HG03064 (cell line): ENCODE results near the gene MRAS.
A peak's percentile ranks its signal among the peaks of the same experiment; 100 is the strongest.
"Not testable (repeated sequence)": the region's sequence is repeated elsewhere in the genome, so short reads cannot be mapped to it uniquely, and the experiment has no call there.

Experiments used
- ATAC-seq: cut with Tn5 transposase; IDR thresholded peaks from one replicate; pipeline ENCODE4 v1.9.1; 2021; ENCODE audit warnings: low read depth; ENCODE audit not compliant: unreplicated experiment

MRAS gene

DNA sequence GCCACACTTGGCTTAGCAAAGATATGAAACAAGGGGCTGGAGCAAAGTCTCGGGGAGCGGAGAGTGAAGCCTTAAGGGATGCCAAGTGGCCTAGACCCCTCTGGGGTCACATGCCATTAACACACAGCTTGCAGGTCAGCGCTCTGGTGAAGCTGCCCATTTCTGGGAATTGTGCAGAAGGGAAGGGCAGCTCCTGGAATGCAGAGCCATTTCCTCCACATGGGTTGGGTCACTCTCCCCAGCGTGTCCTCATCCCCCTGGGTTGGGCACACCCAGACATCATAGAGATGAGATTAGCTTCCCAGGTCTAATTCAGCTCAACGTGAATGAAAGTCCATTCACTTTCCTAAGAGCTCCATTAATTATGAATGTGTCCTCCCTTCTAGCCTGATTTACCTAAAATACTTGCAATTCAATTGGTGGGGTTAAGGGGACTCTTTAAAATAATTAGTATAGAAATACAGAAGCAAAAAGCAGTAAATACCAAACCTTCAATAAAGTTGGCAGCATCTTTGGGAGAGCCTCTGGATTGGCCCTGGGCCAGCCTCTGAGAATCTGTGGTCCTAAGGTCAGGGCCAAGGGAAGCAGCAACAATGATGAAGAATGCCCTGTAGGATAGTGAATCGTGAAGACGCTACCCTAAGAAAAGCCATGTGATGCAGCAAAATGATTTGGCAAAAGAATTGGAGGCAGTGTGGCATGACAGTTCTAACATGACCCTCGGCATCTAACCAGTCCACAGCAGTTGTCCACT lies 17.8 kb downstream of the MRAS start:
- ATAC-seq, result no peak

DNA sequence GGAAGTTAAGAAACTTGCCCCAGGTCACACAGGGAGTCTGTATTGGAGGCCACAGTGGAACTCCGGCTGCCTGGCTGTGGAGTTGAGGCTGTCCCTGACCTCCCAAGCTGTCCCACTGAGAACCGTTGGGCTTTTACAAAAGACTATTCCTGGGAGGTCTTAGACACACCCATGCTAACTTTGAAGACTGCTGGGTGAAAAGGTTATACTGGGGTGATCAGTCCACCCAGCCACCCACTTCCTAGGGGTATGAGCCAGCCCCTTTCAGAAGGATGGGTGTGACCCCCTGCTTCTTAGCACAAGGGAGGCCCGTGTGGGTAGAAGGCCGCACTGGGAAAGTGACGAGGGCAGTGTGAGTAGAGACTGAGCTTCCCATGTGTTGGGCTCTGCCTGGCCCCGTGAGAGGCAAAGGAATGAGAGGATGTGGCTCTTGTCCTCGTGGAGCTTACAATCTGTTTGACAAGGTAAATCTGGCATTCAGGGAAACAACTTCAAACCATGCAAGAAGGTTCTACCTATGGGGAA lies 19.0 kb downstream of the MRAS start:
- no peak for ATAC-seq

GRCh38 chr3:138367911-138368310 lies 19.5 kb downstream of the MRAS start:
- ATAC-seq, result no peak

GRCh38 chr3:138369151-138369900 lies 20.9 kb downstream of the MRAS start:
- no peak for ATAC-seq

GRCh38 chr3:138370321-138370720 lies 21.9 kb downstream of the MRAS start:
- ATAC-seq, result no peak

DNA sequence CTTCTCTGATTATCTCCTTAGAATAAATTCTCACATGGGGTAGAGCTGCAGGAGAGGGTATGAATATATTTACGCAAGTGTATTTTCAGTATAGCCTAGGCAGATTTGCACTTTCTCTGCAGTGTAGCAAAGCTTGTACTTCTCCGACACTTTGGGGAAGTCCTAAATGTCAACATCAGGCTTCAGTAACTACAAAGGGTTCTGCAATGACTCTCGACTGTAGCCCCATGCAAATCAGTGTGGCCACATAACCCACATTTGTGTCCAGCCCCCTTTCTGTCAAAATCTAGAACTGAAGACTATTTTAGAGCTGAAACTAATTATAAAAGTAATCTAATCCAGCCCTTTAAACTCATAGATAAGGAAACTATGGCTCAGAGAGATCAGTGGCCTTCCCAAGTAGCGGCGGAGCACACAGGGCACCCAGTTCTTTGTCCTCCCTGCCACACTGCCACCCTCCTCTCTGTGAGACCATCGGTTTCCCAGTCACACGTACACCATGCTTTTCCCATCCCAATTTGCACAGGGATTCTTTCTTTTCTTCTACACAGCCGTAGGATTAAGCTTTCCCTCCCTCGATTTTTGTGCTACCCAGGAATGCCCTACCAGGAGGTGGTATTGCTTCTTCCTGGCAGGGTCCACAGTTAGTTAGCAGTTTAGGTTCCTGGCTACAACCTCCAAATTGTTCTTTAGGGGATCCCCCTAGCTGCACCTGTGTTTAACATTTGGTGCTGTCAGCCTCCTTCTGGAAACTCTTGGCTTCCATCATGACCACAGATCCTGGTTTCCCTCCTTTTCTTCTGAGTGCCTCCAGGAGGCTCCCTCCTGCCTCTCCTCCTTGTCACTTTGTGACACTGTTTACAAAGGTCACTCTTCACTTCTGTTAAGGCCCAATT lies 22.9 kb downstream of the MRAS start:
- ATAC-seq, result peak; percentile 99

DNA sequence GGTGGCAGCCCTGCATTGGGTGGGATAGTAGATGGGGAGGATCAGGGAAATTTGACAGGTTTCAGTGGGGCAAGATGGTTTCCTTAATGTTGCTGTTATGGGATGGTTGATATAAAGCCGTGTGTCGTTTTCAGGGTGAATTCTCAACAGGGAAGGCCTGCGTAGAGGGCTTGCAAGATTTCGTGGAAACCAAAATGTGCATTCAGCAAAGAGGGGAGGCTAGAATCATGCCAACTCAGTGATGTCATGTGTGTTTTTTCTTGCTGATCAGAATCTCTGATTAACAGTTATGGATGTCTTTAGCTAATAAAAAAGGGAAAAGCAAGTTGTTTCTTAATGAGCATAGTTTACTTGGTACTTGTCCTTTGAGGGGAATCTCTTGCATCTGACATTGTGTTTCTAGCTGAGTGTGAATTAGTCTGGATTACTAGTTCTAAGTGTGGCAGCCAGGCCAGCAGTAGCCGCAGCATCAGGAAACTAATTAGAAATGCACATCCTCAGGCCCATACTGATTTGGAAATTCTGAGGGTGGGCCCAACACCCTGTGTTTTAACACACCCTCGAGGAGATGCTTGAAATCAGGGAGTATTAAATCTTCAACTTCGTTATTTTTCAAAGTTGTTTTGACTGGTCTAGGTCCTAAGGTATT lies 24.8 kb downstream of the MRAS start:
- no peak for ATAC-seq

GRCh38 chr3:138373736-138374094 lies 25.3 kb downstream of the MRAS start:
- ATAC-seq, result no peak

- no peak for ATAC-seq
Observed at GRCh38 chr3:138374573-138375134, 26.3 kb downstream of the MRAS start.

DNA sequence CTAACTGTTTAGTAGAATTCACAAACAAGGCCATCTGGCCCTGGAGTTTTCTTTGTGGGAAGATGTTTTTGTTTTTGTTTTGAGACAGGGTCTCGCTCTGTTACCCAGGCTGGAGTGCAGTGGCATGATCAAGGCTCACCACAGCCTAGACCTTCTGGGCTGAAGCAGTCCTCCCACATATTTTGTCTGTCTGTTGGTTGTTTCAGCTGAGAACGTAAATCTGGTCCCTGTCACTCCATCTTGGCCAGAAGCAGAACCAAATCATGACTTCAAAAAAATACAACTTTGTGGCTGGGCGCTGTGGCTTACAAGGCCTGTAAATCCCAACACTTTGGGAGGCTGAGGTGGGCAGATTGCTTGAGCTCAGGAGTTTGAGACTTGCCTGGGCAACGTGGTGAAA lies 27.1 kb downstream of the MRAS start:
- no peak for ATAC-seq

GRCh38 chr3:138376663-138377062 lies 28.3 kb downstream of the MRAS start:
- ATAC-seq, result no peak

- not testable (repeated sequence) for ATAC-seq
Observed at GRCh38 chr3:138377212-138377611, 28.8 kb downstream of the MRAS start.

GRCh38 chr3:138377804-138378203 lies 29.4 kb downstream of the MRAS start:
- no peak for ATAC-seq

DNA sequence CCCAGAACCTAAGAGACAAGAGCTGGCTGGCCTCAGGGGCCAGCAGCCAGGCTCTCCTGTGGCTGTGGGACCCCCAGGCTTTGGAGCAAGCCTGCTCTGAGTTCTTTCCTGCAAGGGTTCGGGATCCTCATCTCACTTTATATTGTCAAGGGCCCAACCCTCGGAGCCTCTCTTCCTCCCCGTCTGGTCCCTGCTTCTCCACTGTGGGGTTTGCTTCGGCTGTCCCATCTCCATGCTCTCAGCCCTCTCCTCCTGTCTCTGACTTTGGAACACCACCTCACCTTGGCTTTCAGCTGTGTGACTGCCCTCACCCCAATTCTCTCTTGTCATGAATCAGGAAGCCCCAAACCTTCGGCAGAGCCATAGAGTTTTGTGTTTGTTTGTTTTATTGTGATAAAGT lies 30.0 kb downstream of the MRAS start:
- no peak for ATAC-seq

DNA sequence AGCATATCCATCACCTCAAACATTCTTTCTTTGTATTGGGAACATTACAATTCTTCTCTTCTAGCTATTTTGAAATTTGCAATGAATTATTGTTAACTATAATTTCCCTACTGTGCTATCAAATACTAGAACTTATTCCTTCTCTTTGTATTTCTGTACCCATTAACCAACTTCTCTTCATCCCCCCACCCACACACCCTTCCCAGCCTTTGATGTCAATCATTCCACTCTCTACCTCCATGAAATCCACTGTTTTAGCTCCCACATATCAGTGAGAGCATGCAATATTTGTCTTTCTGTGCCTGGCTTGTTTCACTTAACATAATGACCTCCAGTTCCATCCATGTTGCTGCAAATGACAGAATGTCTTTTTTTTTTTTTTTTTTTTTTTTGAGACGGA lies 30.6 kb downstream of the MRAS start:
- no peak for ATAC-seq

DNA sequence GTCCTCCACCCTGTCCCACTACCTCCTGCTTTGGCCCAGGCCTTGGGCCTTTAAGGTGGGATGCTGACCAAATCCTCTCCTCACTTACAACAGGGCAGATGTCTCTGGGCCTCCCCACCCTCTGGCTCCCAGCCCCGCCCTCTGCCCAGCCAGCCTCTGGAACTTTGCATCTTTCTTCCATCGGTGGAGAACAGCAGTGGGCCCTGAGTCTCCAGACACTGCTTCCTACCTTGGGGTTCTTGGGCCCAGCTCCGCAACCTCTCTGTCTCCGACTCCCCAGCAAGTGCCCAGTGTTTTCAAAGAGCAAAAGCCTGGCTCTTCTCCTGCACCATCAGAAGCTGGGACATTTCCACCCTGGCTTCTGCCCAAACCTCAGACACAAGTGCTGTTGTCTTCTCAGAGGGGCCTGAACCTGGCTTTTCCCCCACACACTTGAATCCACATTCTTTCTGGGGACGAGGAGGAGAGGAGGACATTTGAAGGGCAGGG lies 33.1 kb downstream of the MRAS start:
- no peak for ATAC-seq

DNA sequence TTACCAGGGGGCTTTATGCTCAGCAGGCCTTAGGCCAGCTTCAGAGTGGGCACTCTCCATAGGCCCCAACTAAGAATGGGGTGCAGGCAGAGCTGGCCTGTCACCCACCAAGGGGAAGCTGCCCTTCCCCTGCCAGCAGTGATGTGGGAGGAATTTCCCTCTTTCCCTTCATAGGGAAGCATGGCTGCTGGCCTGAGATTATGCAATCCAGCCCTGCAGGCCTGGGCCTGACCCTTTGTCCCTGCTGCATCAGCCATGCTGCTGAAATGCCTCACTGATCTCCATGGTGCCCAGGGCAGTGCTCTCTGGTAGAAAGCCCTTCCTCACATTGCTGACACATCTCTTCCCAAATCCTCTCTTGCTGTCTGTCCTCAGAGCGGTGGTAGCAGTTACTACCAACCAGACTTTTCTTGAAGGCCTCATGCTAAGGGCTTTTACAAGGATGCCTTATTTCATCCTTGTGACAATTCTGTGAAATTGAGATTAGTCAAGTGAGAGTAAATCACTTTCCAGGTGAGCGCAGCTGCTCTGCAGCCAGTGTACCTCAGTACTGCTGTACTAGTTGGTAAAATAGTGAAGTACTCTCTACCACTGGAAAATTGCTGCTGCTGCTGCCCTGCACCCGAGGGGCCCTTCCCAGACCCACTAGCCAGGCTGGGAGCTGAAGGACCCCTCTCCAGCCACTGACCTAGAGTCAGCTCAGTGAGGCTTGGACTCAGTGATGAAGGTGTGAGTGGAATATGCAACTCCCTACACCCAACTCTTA lies 33.8 kb downstream of the MRAS start:
- no peak for ATAC-seq

DNA sequence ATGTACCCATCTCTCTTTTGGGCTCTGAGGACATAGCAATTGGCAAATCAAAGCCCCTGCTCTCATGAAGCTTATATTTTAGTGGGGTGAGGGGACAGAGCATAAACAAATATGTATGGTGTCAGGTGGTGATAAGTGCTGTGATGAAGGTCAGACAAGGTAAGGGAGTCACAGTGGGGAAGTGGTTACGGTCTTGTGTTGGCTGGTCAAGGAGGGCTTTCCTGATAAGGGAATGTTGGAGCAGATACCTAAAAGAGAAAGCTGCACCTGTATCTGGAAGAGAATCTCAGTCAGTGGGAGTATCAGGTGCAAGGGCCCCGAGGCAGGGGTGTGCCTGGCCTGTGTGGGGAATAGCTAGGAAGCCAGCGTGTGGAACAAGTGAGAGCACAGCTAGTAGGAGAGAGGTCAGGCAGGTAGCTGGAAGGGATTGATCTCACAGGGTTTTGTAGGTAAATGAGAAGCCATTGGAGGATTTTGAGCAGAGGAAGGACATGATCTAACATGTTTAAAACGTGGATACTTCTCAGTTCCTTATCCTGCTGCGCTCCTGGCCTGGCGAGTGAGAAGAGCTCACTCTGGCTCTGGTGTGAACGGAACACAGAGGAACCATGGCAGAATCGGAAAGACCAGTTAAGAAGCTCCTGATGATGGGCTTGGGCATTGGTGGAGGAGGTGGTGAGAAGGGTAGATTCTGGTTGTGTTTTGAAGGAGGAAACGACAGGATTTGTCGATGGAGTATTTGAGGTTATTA lies 35.5 kb downstream of the MRAS start:
- no peak for ATAC-seq

DNA sequence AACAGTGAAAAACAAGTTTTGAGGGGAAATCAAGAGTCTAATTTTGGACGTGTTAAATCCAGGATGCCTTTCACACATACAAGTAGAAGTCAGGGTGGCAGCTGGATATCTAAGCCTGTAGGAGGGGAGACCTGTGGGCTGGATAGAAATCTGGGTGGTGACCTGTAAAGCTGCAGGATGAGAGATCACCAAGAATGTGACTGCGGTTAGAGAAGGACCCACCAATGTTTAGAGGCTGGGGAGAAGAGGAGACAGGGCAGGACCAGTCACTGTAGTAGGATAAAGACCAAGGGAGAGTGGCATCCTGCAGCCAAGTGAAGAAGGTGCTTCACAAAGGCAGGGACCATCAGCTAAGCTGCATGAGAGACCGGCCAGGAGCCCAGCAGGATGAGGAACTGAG lies 36.2 kb downstream of the MRAS start:
- no peak for ATAC-seq
